ENCODE results near the gene MSI2. TPM values are rescaled to one million over a fixed set of nuclear protein-coding genes. Genes with fewer than 3 reads are reported as not detected.

Gene MSI2
- total and polyA plus RNA-seq, 12 donors: 25.5 to 135 (median 121) TPM

- Histone ChIP-seq H3K4me1 (peaks cover 0 to 14% (median 3%) of the 10 kb centered on the region in 9 donors), H3K27ac (no peak overlapping the region), H3K36me3 (peaks cover 0 to 5% (median 0%) of the 10 kb centered on the region in 9 donors), H3K27me3 (no peaks in the 10 kb centered on the region), H3K4me3 (no peak overlapping the region), H3K9me3 (no peaks in the 10 kb centered on the region)
- ATAC-seq (no peak), DNase-seq (no peak)
- TF ChIP-seq CTCF (IDR thresholded peaks at IDR 0.05): no peak
- WGBS, 2 donors: 93 to 95% methylated on average over 3 of the region's 3 CpGs
- intact Hi-C loops (cut with DNase I): no loop called here
Observed at GRCh38 chr17:57317079-57317478, 60.8 kb downstream of the MSI2 start.

GRCh38 chr17:57318913-57319312 lies 62.6 kb downstream of the MSI2 start:
- TF ChIP-seq CTCF (IDR thresholded peaks at IDR 0.05): no peak
- intact Hi-C loops (cut with DNase I): no loop called here
- WGBS, 2 donors: 86 to 93% methylated on average over 6 of the region's 6 CpGs
- Histone ChIP-seq H3K36me3 (no peaks in the 10 kb centered on the region), H3K4me3 (no peak overlapping the region), H3K27me3 (no peaks in the 10 kb centered on the region), H3K27ac (no peak overlapping the region), H3K9me3 (no peaks in the 10 kb centered on the region), H3K4me1 (peaks cover 0 to 16% (median 0%) of the 10 kb centered on the region in 9 donors)
- ATAC-seq: no peak
- no peak for DNase-seq

GRCh38 chr17:57319806-57320205 lies 63.5 kb downstream of the MSI2 start:
- no peak overlapping the region for H3K27ac ChIP-seq
- H3K36me3 ChIP-seq: no peaks in the 10 kb centered on the region
- H3K27me3 ChIP-seq: no peaks in the 10 kb centered on the region
- ATAC-seq: no peak
- TF ChIP-seq CTCF (IDR thresholded peaks at IDR 0.05): no peak
- no peak overlapping the region for H3K4me3 ChIP-seq
- WGBS, 2 donors: 94% methylated on average over 9 of the region's 9 CpGs
- no peaks in the 10 kb centered on the region for H3K9me3 ChIP-seq
- no peak for DNase-seq
- peaks cover 0 to 16% (median 0%) of the 10 kb centered on the region in 9 donors for H3K4me1 ChIP-seq
- intact Hi-C loops (cut with DNase I): loop anchor here in 2 of 10 donors (5.0 to 10.0 kb wide), 2 partner anchors 58 to 65 kb away; partner anchors contain the start of gene MSI2 (in 1 of the 2)

- 91% methylated on average over 10 of the region's 10 CpGs for WGBS, 2 donors
- no peak for TF ChIP-seq CTCF (IDR thresholded peaks at IDR 0.05)
- intact Hi-C loops (cut with DNase I): loop anchor here in 2 of 10 donors (5.0 to 10.0 kb wide), 2 partner anchors 61 to 69 kb away; partner anchors contain the start of gene MSI2 (in 1 of the 2)
- H3K36me3 ChIP-seq: no peaks in the 10 kb centered on the region
- no peak overlapping the region for H3K4me3 ChIP-seq
- H3K27me3 ChIP-seq: no peaks in the 10 kb centered on the region
- ATAC-seq (peak in 1 of 8 donors; percentile 24), DNase-seq (no peak)
- no peaks in the 10 kb centered on the region for H3K9me3 ChIP-seq
- no peak overlapping the region for H3K27ac ChIP-seq
- H3K4me1 ChIP-seq: peaks cover 0 to 27% (median 8%) of the 10 kb centered on the region in 9 donors
Observed at GRCh38 chr17:57323391-57323790, 67.1 kb downstream of the MSI2 start.
